Esophagus muscularis mucosa (tissue), 4 donors: ENCODE data around the gene ZNF804B. TPM values are rescaled to one million over a fixed set of nuclear protein-coding genes. Genes with fewer than 3 reads are reported as not detected.

Source experiments
- DNase-seq: peaks from one replicate; pipeline ENCODE4 v3.0.0-alpha.2; 2017; ENCODE audit errors: extremely low spot score
- H3K27ac ChIP-seq, 4 donors: fragments of 200-600 bp; sonication (generic); replicated peaks in 1 of 4; 1 replicate in 3 of 4; 2 replicates in 1 of 4; pipeline ENCODE4 v1.5.1; 2016 to 2019; ENCODE audit warnings: mild to moderate bottlenecking in 1 of 4
- H3K27me3 ChIP-seq, 4 donors: fragments of 200-600 bp; sonication (generic); one replicate each; pipeline versions ENCODE4 v1.5.1 to v1.6.0; 2016 to 2019
- H3K36me3 ChIP-seq, 4 donors: fragments of 200-600 bp; sonication (generic); one replicate each; pipeline ENCODE4 v1.5.1; 2016 to 2019
- H3K4me1 ChIP-seq, 4 donors: fragments of 200-600 bp; sonication (generic); one replicate each; pipeline ENCODE4 v1.5.1; 2016 to 2019
- H3K4me3 ChIP-seq, 4 donors: fragments of 200-600 bp; sonication (generic); 1 replicate in 2 of 4; 2 replicates in 2 of 4; pipeline ENCODE4 v1.5.1; 2016 to 2019; ENCODE audit warnings: mild to moderate bottlenecking in 4 of 4, moderate library complexity in 1 of 4
- H3K9me3 ChIP-seq, 4 donors: fragments of 200-600 bp; sonication (generic); 1 replicate in 3 of 4; 2 replicates in 1 of 4; pipeline ENCODE4 v1.5.1; 2016 to 2019
- EP300 ChIP-seq: sonication (generic); formaldehyde crosslinking; IDR thresholded peaks from one replicate; pipeline ENCODE4 v1.6.1; 2017; ENCODE audit warnings: antibody characterized with exemption
- POLR2A ChIP-seq: fragments of 450-650 bp; IDR thresholded peaks from one replicate; pipeline ENCODE4 v1.6.1; 2017; ENCODE audit warnings: antibody characterized with exemption, moderate library complexity, mild to moderate bottlenecking, low read depth
- POLR2AphosphoS5 ChIP-seq, 2 donors: sonication (generic); formaldehyde crosslinking; IDR thresholded peaks; one replicate each; pipeline ENCODE4 v1.6.1; 2017; ENCODE audit warnings: antibody characterized with exemption in 2 of 2
- WGBS: methylation state at CpG from one replicate; pipeline ENCODE4 v1.1.5; 2018; 5-methylcytosine and 5-hydroxymethylcytosine counted together
- intact Hi-C: fragments of 100-400 bp; cut with DNase I; formaldehyde crosslinking; loops from one replicate; pipeline ENCODE4 v1.15.1; 2023
- total RNA-seq, 4 donors: library from RNA; depleted of rRNA; stranded (reverse); fragments of >200 nt; gene quantifications; one replicate each; pipeline versions ENCODE4 v1.1.0 to v1.2.1, GENCODE V29; 2016
- TF ChIP-seq, protein P1 (sequence below), 3 experiments: fragments of 200-600 bp in 2 of 3; fragments of 450-650 bp in 1 of 3; sonication (generic) in 2 of 3; IDR thresholded peaks; one replicate each; pipeline ENCODE4 v1.5.1; 2017 to 2019; ENCODE audit warnings: antibody characterized with exemption in 3 of 3, mild to moderate bottlenecking in 2 of 3, moderate library complexity in 1 of 3

Gene ZNF804B
- total RNA-seq, 4 donors from 2014 or later = not detected

DNA sequence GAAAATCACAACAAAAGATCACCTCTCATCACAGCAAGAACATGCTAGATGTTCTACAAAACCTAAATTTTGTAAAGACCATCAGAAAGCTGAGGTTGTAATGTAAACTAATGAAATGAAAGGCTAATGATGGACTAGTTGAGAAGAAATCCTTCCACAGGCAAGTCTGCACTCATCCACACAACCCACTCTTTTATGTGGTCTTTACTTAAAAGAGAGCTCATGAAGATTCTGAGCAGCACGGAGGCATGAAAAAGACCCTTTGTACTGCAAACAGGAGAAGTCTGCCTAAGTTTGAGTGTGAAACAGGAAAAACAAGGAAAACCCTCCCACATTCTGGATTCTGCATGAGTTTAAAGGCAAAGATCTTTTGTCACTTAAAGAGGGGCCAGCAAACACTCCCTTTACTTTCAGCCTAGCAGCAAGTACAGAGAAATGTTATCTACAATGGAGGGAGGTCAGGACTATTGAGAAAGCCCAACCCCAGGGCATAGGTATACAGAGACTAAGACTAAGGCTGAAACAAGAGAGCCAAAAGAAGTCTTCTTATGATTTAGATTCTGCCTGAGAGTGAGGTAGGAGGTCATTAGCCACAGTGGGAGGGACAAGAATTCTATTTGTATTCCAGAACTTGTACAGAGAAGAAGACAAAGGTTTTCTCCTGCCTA, 557.2 kb downstream of the ZNF804B start:
- Histone ChIP-seq H3K27ac (no peak overlapping the region), H3K27me3 (no peaks in the 10 kb centered on the region), H3K4me3 (no peak overlapping the region), H3K36me3 (no peaks in the 10 kb centered on the region), H3K9me3 (peaks cover 0 to 8% (median 0%) of the 10 kb centered on the region in 4 donors), H3K4me1 (no peaks in the 10 kb centered on the region)
- DNase-seq = no peak
- 81% methylated on average over 1 of the region's 1 CpG for WGBS
- intact Hi-C loops = no loop called here
- no peak for TF ChIP-seq POLR2A
- TF ChIP-seq EP300 = no peak
- TF ChIP-seq, protein P1, sequence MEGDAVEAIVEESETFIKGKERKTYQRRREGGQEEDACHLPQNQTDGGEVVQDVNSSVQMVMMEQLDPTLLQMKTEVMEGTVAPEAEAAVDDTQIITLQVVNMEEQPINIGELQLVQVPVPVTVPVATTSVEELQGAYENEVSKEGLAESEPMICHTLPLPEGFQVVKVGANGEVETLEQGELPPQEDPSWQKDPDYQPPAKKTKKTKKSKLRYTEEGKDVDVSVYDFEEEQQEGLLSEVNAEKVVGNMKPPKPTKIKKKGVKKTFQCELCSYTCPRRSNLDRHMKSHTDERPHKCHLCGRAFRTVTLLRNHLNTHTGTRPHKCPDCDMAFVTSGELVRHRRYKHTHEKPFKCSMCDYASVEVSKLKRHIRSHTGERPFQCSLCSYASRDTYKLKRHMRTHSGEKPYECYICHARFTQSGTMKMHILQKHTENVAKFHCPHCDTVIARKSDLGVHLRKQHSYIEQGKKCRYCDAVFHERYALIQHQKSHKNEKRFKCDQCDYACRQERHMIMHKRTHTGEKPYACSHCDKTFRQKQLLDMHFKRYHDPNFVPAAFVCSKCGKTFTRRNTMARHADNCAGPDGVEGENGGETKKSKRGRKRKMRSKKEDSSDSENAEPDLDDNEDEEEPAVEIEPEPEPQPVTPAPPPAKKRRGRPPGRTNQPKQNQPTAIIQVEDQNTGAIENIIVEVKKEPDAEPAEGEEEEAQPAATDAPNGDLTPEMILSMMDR (IDR thresholded peaks at IDR 0.05) = no peak
- no peak for TF ChIP-seq POLR2AphosphoS5 (IDR thresholded peaks at IDR 0.05)

DNA sequence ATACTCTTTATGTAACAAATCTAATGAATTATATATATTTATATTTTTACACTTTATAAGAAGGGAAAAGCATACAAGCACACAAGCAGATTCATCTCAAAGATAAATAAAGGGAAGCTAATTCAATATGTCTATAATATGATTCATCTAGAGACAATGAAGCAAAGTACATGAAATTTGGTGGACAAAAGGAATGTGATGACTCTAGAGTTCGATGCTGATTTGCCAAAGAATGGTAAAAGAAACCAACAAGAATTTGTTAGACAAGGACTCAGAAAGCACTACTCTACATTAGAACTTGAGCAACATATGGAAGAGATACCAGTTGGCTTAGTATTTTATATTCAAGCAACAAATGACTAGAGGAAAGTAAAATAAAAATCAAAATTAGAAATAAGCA, 572.5 kb downstream of the ZNF804B start:
- Histone ChIP-seq H3K27ac (no peak overlapping the region), H3K4me1 (no peaks in the 10 kb centered on the region), H3K27me3 (no peaks in the 10 kb centered on the region), H3K4me3 (no peak overlapping the region), H3K36me3 (no peaks in the 10 kb centered on the region), H3K9me3 (no peaks in the 10 kb centered on the region)
- WGBS = 74% methylated on average over 1 of the region's 1 CpG
- intact Hi-C loops = loop anchor here (10.0 kb wide), 1 partner anchor 273 kb away; no protein-coding TSS in a partner anchor
- TF ChIP-seq POLR2A = no peak
- TF ChIP-seq POLR2AphosphoS5 (IDR thresholded peaks at IDR 0.05) = no peak
- TF ChIP-seq EP300 = no peak
- TF ChIP-seq, protein P1 (IDR thresholded peaks at IDR 0.05) = no peak
- DNase-seq = no peak

DNA sequence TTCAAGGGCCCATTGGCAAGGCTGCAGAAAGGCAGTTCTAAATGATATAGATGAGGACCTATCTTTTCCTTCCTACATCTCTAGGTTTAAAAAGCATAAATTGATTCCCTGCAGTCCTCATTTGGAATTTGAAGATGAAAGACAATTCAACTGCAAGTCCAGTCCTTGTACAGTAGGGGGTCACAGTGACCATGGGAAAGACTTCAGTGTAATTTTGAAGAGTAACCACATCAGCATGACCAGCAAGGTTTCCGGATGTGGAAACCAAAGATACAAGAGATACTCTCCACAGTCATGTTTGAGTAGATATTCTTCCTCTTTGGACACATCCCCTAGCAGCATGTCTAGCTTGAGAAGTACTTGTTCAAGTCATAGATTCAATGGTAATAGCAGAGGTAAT, 575.3 kb downstream of the ZNF804B start:
- Histone ChIP-seq H3K27me3 (no peaks in the 10 kb centered on the region), H3K4me3 (no peak overlapping the region), H3K9me3 (no peaks in the 10 kb centered on the region), H3K27ac (no peak overlapping the region), H3K4me1 (no peaks in the 10 kb centered on the region), H3K36me3 (no peaks in the 10 kb centered on the region)
- intact Hi-C loops = loop anchor here (10.0 kb wide), 1 partner anchor 270 kb away; no protein-coding TSS in a partner anchor
- WGBS = 81% methylated on average over 1 of the region's 1 CpG
- TF ChIP-seq POLR2A = no peak
- DNase-seq = no peak

DNA sequence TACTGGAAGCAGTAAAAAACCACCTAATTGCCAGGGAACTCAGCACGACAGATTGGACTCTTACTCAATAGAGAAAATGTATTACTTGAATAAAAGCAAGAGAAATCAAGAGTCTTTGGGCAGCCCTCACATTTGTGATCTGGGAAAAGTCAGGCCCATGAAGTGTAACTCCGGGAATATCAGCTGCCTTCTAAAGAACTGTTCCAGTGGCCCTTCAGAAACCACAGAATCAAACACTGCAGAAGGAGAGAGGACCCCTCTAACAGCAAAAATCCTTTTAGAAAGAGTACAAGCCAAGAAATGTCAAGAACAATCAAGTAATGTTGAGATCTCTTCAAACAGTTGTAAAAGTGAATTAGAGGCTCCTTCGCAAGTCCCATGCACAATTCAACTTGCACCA, 576.0 kb downstream of the ZNF804B start:
- Histone ChIP-seq H3K4me1 (no peaks in the 10 kb centered on the region), H3K4me3 (no peak overlapping the region), H3K27ac (no peak overlapping the region), H3K36me3 (no peaks in the 10 kb centered on the region), H3K27me3 (no peaks in the 10 kb centered on the region), H3K9me3 (no peaks in the 10 kb centered on the region)
- no peak for DNase-seq
- WGBS = 79% methylated on average over 3 of the region's 3 CpGs
- intact Hi-C loops = loop anchor here (10.0 kb wide), 1 partner anchor 269 kb away; no protein-coding TSS in a partner anchor
- TF ChIP-seq POLR2A = no peak
- TF ChIP-seq POLR2AphosphoS5 (IDR thresholded peaks at IDR 0.05) = no peak
- TF ChIP-seq, protein P1 (IDR thresholded peaks at IDR 0.05) = no peak
- no peak for TF ChIP-seq EP300

DNA sequence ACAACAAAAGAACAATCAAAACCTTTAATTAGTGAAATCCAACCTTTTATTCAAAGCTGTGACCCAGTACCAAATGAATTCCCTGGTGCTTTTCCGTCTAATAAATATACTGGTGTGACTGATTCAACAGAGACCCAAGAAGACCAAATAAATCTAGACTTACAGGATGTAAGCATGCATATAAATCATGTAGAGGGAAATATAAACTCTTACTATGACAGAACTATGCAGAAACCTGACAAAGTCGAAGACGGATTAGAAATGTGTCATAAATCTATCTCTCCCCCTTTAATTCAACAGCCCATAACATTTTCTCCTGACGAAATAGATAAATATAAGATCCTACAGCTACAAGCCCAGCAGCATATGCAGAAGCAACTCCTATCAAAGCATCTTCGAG, 576.6 kb downstream of the ZNF804B start:
- WGBS = 38% methylated on average over 5 of the region's 5 CpGs
- no peaks in the 10 kb centered on the region for H3K27me3 ChIP-seq
- no peaks in the 10 kb centered on the region for H3K36me3 ChIP-seq
- intact Hi-C loops = loop anchor here (10.0 kb wide), 1 partner anchor 269 kb away; no protein-coding TSS in a partner anchor
- DNase-seq = no peak
- H3K4me1 ChIP-seq = no peaks in the 10 kb centered on the region
- H3K4me3 ChIP-seq = no peak overlapping the region
- no peak overlapping the region for H3K27ac ChIP-seq
- TF ChIP-seq POLR2AphosphoS5 (IDR thresholded peaks at IDR 0.05) = no peak
- TF ChIP-seq, protein P1 (IDR thresholded peaks at IDR 0.05) = no peak
- no peak for TF ChIP-seq POLR2A
- TF ChIP-seq EP300 = no peak
- no peaks in the 10 kb centered on the region for H3K9me3 ChIP-seq
